ENCODE data around the gene CCR7.

CCR7 gene

GRCh38 chr17:40511667-40512220 lies 53.5 kb downstream of the CCR7 start:
- DNase-seq = no peak

DNA sequence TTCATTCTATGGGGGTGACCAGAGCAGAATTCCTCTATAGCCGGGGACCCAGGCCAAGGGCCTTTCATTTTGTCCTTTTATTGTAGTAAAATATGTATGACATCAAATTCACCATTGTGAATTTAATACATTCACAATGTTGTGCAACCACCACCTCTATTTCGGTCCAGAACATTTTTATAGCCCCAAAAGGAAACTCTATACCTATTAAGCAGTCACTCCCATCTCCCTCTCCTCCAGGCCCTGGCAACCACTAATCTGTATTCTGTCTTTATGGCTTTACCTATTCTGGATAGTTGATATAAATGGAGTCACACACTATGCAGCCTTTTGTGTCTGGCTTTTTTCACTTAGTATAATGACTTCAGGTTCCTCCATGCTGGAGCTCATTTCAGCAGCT lies 54.1 kb downstream of the CCR7 start:
- no peak for DNase-seq

DNA sequence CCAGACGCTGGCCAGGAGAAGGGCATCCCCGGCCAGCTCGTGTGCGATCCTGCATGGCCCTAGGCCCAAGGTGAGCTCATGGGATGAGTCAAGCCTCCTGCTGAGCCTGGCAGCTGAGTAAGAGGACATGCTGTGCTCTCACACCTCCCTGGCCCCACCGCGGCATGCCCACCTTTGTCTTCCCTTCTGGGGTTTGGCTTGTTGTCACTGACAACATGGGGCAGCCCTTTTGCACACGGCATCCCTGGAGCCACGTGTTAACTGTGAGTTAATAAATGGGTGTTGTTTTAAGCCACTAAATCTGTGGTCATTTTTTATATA lies 55.0 kb downstream of the CCR7 start:
- no peak for DNase-seq

- no peak for DNase-seq
Measured at GRCh38 chr17:40509626-40510327, 55.5 kb downstream of the CCR7 start.

DNA sequence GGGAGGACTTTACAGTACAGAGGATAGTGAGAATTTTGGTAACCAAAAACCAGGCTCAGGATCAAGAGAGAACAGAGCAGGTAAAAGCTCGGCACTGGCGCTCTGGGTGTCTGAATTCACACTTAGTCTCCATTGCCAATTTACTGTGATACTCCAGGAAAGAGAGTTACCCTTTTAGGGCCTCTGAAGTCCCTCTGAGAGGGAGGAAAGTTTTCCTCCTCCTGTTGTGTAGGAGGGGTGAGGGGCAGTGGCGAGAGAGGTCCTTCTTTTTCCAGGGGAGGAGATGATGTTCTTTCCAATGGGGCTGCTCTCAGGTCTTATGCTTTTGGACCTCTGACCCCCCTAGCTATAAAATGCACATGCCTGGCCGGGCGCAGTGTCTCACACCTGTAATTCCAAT lies 58.5 kb downstream of the CCR7 start:
- no peak for DNase-seq

All from amniotic stem cell (primary cell).